ENCODE results near the gene RABGAP1.

DNA sequence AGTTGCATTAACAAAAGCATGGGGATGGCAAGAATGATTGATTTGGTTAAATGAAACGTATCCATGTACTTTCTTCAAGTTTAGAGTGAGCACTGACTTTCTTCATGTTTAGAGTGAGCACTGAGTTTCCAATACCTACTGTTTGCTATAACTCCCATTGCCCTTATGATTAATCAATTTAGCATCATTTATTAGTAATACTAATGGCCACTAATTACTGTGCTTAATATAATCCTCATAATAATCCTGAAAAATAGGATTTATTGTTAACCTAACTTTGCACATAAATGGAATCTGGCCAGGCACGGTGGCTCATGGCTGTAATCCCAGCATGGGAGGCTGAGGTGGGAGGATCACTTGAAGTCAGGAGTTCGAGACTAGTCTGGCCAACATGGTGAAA is 70.6 kb downstream of the RABGAP1 start:
- TF ChIP-seq RAD21 (IDR thresholded peaks at IDR 0.05; ENCODE audit: low read length) (no peak), MXI1 (IDR thresholded peaks at IDR 0.05; ENCODE audit: low read depth, low read length) (no peak)
- TF ChIP-seq, protein P1, sequence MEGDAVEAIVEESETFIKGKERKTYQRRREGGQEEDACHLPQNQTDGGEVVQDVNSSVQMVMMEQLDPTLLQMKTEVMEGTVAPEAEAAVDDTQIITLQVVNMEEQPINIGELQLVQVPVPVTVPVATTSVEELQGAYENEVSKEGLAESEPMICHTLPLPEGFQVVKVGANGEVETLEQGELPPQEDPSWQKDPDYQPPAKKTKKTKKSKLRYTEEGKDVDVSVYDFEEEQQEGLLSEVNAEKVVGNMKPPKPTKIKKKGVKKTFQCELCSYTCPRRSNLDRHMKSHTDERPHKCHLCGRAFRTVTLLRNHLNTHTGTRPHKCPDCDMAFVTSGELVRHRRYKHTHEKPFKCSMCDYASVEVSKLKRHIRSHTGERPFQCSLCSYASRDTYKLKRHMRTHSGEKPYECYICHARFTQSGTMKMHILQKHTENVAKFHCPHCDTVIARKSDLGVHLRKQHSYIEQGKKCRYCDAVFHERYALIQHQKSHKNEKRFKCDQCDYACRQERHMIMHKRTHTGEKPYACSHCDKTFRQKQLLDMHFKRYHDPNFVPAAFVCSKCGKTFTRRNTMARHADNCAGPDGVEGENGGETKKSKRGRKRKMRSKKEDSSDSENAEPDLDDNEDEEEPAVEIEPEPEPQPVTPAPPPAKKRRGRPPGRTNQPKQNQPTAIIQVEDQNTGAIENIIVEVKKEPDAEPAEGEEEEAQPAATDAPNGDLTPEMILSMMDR (IDR thresholded peaks at IDR 0.05), result no peak
